ENCODE measurements around the gene FTHL17.

Gene FTHL17

GRCh38 chrX:31071725-31072124 lies at the start of gene FTHL17:
Gene FTHL17 (minus strand): TSS chrX:31072041. CDS start chrX:31071953, 88 bp downstream.
- Histone ChIP-seq H3K4me1 (ENCODE audit: control insufficient read depth, insufficient read depth, low read length) (no peaks in the 10 kb centered on the region), H3K36me3 (ENCODE audit: control insufficient read depth, insufficient read depth, low read length) (no peaks in the 10 kb centered on the region), H3K4me3 (ENCODE audit: low read length) (no peak within 1 kb of the TSS), H3K27me3 (ENCODE audit: control insufficient read depth, insufficient read depth, low read length) (no peaks in the 10 kb centered on the region), H3K9ac (ENCODE audit: low read length) (no peak within 1 kb of the TSS), H3K27ac (ENCODE audit: low read depth, low read length) (no peak within 1 kb of the TSS)

- no peaks in the 10 kb centered on the region for H3K27me3 ChIP-seq (ENCODE audit: control insufficient read depth, insufficient read depth, low read length)
- H3K4me1 ChIP-seq (ENCODE audit: control insufficient read depth, insufficient read depth, low read length), result no peaks in the 10 kb centered on the region
- no peak overlapping the region for H3K4me3 ChIP-seq (ENCODE audit: low read length)
- H3K27ac ChIP-seq (ENCODE audit: low read depth, low read length), result no peak overlapping the region
- no peaks in the 10 kb centered on the region for H3K36me3 ChIP-seq (ENCODE audit: control insufficient read depth, insufficient read depth, low read length)
- H3K9ac ChIP-seq (ENCODE audit: low read length), result no peak overlapping the region
Measured at GRCh38 chrX:31117266-31117665, 45.4 kb upstream of the FTHL17 start.

GRCh38 chrX:31115398-31115797 lies 43.6 kb upstream of the FTHL17 start:
- Histone ChIP-seq H3K36me3 (ENCODE audit: control insufficient read depth, insufficient read depth, low read length) (no peaks in the 10 kb centered on the region), H3K27ac (ENCODE audit: low read depth, low read length) (no peak overlapping the region), H3K27me3 (ENCODE audit: control insufficient read depth, insufficient read depth, low read length) (no peaks in the 10 kb centered on the region), H3K4me1 (ENCODE audit: control insufficient read depth, insufficient read depth, low read length) (no peaks in the 10 kb centered on the region), H3K4me3 (ENCODE audit: low read length) (no peak overlapping the region), H3K9ac (ENCODE audit: low read length) (no peak overlapping the region)

GRCh38 chrX:31114858-31115257 lies 43.0 kb upstream of the FTHL17 start:
- Histone ChIP-seq H3K36me3 (ENCODE audit: control insufficient read depth, insufficient read depth, low read length) (no peaks in the 10 kb centered on the region), H3K4me1 (ENCODE audit: control insufficient read depth, insufficient read depth, low read length) (no peaks in the 10 kb centered on the region), H3K4me3 (ENCODE audit: low read length) (no peak overlapping the region), H3K27ac (ENCODE audit: low read depth, low read length) (no peak overlapping the region), H3K27me3 (ENCODE audit: control insufficient read depth, insufficient read depth, low read length) (no peaks in the 10 kb centered on the region), H3K9ac (ENCODE audit: low read length) (no peak overlapping the region)

GRCh38 chrX:31112226-31112999 lies 40.6 kb upstream of the FTHL17 start:
- no peaks in the 10 kb centered on the region for H3K36me3 ChIP-seq (ENCODE audit: control insufficient read depth, insufficient read depth, low read length)
- H3K9ac ChIP-seq (ENCODE audit: low read length), result no peak overlapping the region
- H3K4me1 ChIP-seq (ENCODE audit: control insufficient read depth, insufficient read depth, low read length), result no peaks in the 10 kb centered on the region
- H3K27me3 ChIP-seq (ENCODE audit: control insufficient read depth, insufficient read depth, low read length), result no peaks in the 10 kb centered on the region
- no peak overlapping the region for H3K27ac ChIP-seq (ENCODE audit: low read depth, low read length)
- no peak overlapping the region for H3K4me3 ChIP-seq (ENCODE audit: low read length)

GRCh38 chrX:31110657-31111056 lies 38.8 kb upstream of the FTHL17 start:
- H3K27ac ChIP-seq (ENCODE audit: low read depth, low read length), result no peak overlapping the region

GRCh38 chrX:31099536-31100090 lies 27.8 kb upstream of the FTHL17 start:
- H3K27me3 ChIP-seq (ENCODE audit: control insufficient read depth, insufficient read depth, low read length), result no peaks in the 10 kb centered on the region
- H3K36me3 ChIP-seq (ENCODE audit: control insufficient read depth, insufficient read depth, low read length), result no peaks in the 10 kb centered on the region
- no peak overlapping the region for H3K27ac ChIP-seq (ENCODE audit: low read depth, low read length)
- H3K9ac ChIP-seq (ENCODE audit: low read length), result no peak overlapping the region
- H3K4me1 ChIP-seq (ENCODE audit: control insufficient read depth, insufficient read depth, low read length), result no peaks in the 10 kb centered on the region
- H3K4me3 ChIP-seq (ENCODE audit: low read length), result no peak overlapping the region

More at GRCh38 chrX:31110657-31111056, 38.8 kb upstream of the FTHL17 start:
- Histone ChIP-seq H3K9ac (ENCODE audit: low read length) (no peak overlapping the region), H3K4me1 (ENCODE audit: control insufficient read depth, insufficient read depth, low read length) (no peaks in the 10 kb centered on the region), H3K27me3 (ENCODE audit: control insufficient read depth, insufficient read depth, low read length) (no peaks in the 10 kb centered on the region), H3K4me3 (ENCODE audit: low read length) (no peak overlapping the region), H3K36me3 (ENCODE audit: control insufficient read depth, insufficient read depth, low read length) (no peaks in the 10 kb centered on the region)

GRCh38 chrX:31098079-31098478 lies 26.2 kb upstream of the FTHL17 start:
- no peaks in the 10 kb centered on the region for H3K27me3 ChIP-seq (ENCODE audit: control insufficient read depth, insufficient read depth, low read length)
- no peak overlapping the region for H3K9ac ChIP-seq (ENCODE audit: low read length)
- no peaks in the 10 kb centered on the region for H3K4me1 ChIP-seq (ENCODE audit: control insufficient read depth, insufficient read depth, low read length)
- no peak overlapping the region for H3K4me3 ChIP-seq (ENCODE audit: low read length)
- no peaks in the 10 kb centered on the region for H3K36me3 ChIP-seq (ENCODE audit: control insufficient read depth, insufficient read depth, low read length)
- H3K27ac ChIP-seq (ENCODE audit: low read depth, low read length), result no peak overlapping the region

- no peak overlapping the region for H3K9ac ChIP-seq (ENCODE audit: low read length)
- H3K4me3 ChIP-seq (ENCODE audit: low read length), result no peak overlapping the region
- no peaks in the 10 kb centered on the region for H3K27me3 ChIP-seq (ENCODE audit: control insufficient read depth, insufficient read depth, low read length)
- H3K36me3 ChIP-seq (ENCODE audit: control insufficient read depth, insufficient read depth, low read length), result no peaks in the 10 kb centered on the region
- H3K27ac ChIP-seq (ENCODE audit: low read depth, low read length), result no peak overlapping the region
- no peaks in the 10 kb centered on the region for H3K4me1 ChIP-seq (ENCODE audit: control insufficient read depth, insufficient read depth, low read length)
Measured at GRCh38 chrX:31093639-31093975, 21.8 kb upstream of the FTHL17 start.

- no peak overlapping the region for H3K4me3 ChIP-seq (ENCODE audit: low read length)
- H3K4me1 ChIP-seq (ENCODE audit: control insufficient read depth, insufficient read depth, low read length), result no peaks in the 10 kb centered on the region
- no peaks in the 10 kb centered on the region for H3K36me3 ChIP-seq (ENCODE audit: control insufficient read depth, insufficient read depth, low read length)
- no peak overlapping the region for H3K9ac ChIP-seq (ENCODE audit: low read length)
- no peaks in the 10 kb centered on the region for H3K27me3 ChIP-seq (ENCODE audit: control insufficient read depth, insufficient read depth, low read length)
- H3K27ac ChIP-seq (ENCODE audit: low read depth, low read length), result no peak overlapping the region
Measured at GRCh38 chrX:31092970-31093638, 21.3 kb upstream of the FTHL17 start.

GRCh38 chrX:31092476-31092875 lies 20.6 kb upstream of the FTHL17 start:
- H3K27ac ChIP-seq (ENCODE audit: low read depth, low read length), result no peak overlapping the region
- H3K27me3 ChIP-seq (ENCODE audit: control insufficient read depth, insufficient read depth, low read length), result no peaks in the 10 kb centered on the region
- H3K4me1 ChIP-seq (ENCODE audit: control insufficient read depth, insufficient read depth, low read length), result no peaks in the 10 kb centered on the region
- no peaks in the 10 kb centered on the region for H3K36me3 ChIP-seq (ENCODE audit: control insufficient read depth, insufficient read depth, low read length)
- H3K4me3 ChIP-seq (ENCODE audit: low read length), result no peak overlapping the region
- no peak overlapping the region for H3K9ac ChIP-seq (ENCODE audit: low read length)

- Histone ChIP-seq H3K9ac (ENCODE audit: low read length) (no peak overlapping the region), H3K27ac (ENCODE audit: low read depth, low read length) (no peak overlapping the region), H3K4me3 (ENCODE audit: low read length) (no peak overlapping the region)
Measured at GRCh38 chrX:31091819-31092218, 20.0 kb upstream of the FTHL17 start.

More at GRCh38 chrX:31091819-31092218, 20.0 kb upstream of the FTHL17 start:
- Histone ChIP-seq H3K27me3 (ENCODE audit: control insufficient read depth, insufficient read depth, low read length) (no peaks in the 10 kb centered on the region), H3K36me3 (ENCODE audit: control insufficient read depth, insufficient read depth, low read length) (no peaks in the 10 kb centered on the region), H3K4me1 (ENCODE audit: control insufficient read depth, insufficient read depth, low read length) (no peaks in the 10 kb centered on the region)

Data from rectal smooth muscle tissue (tissue), 1 donor.